ENCODE measurements around the gene MSLN. TPM values are rescaled to one million over a fixed set of nuclear protein-coding genes. Genes with fewer than 3 reads are reported as not detected.

Gene MSLN
- total RNA-seq, 2 donors from 2014 or later = 44.8 to 94.6 TPM

GRCh38 chr16:799948-800833 lies 39.7 kb downstream of the MSLN start, which contains the start of gene GNG13:
GNG13 (minus strand) TSS chr16:800734; CDS start chr16:799077, 1,657 bp downstream.
- Histone ChIP-seq H3K36me3 (no peaks in the 10 kb centered on the region), H3K9me3 (no peaks in the 10 kb centered on the region), H3K27me3 (peaks cover 4 to 21% of the 10 kb centered on the region in 2 donors), H3K4me1 (no peaks in the 10 kb centered on the region), H3K27ac (no peak within 1 kb of the TSS), H3K4me3 (no peak within 1 kb of the TSS)
- no peak for TF ChIP-seq CTCF (IDR thresholded peaks at IDR 0.05)
- no peak for DNase-seq (ENCODE audit: low spot score)

GRCh38 chr16:800834-801511 lies 40.4 kb downstream of the MSLN start:
- no peaks in the 10 kb centered on the region for H3K9me3 ChIP-seq
- H3K27ac ChIP-seq = no peak overlapping the region
- TF ChIP-seq CTCF (IDR thresholded peaks at IDR 0.05) = no peak
- no peaks in the 10 kb centered on the region for H3K36me3 ChIP-seq
- H3K4me3 ChIP-seq = no peak overlapping the region
- peaks cover 0 to 3% of the 10 kb centered on the region in 2 donors for H3K4me1 ChIP-seq
- DNase-seq (ENCODE audit: low spot score) = no peak
- peaks cover 4 to 21% of the 10 kb centered on the region in 2 donors for H3K27me3 ChIP-seq

- Histone ChIP-seq H3K4me3 (no peak overlapping the region), H3K9me3 (no peaks in the 10 kb centered on the region), H3K27ac (no peak overlapping the region), H3K4me1 (peaks cover 0 to 11% of the 10 kb centered on the region in 2 donors), H3K36me3 (no peaks in the 10 kb centered on the region), H3K27me3 (peaks cover 4 to 21% of the 10 kb centered on the region in 2 donors)
- TF ChIP-seq CTCF (IDR thresholded peaks at IDR 0.05) = no peak
- no peak for DNase-seq (ENCODE audit: low spot score)
Observed at GRCh38 chr16:801584-802363, 41.2 kb downstream of the MSLN start.

- no peak overlapping the region for H3K27ac ChIP-seq
- peaks cover 4 to 21% of the 10 kb centered on the region in 2 donors for H3K27me3 ChIP-seq
- H3K4me1 ChIP-seq = peaks cover 0 to 15% of the 10 kb centered on the region in 2 donors
- H3K36me3 ChIP-seq = no peaks in the 10 kb centered on the region
- no peak for DNase-seq (ENCODE audit: low spot score)
- no peaks in the 10 kb centered on the region for H3K9me3 ChIP-seq
- H3K4me3 ChIP-seq = no peak overlapping the region
- no peak for TF ChIP-seq CTCF (IDR thresholded peaks at IDR 0.05)
Observed at GRCh38 chr16:802461-802860, 41.9 kb downstream of the MSLN start.

- H3K36me3 ChIP-seq = no peaks in the 10 kb centered on the region
Observed at GRCh38 chr16:802914-803753, 42.6 kb downstream of the MSLN start.

More at GRCh38 chr16:802914-803753, 42.6 kb downstream of the MSLN start:
- Histone ChIP-seq H3K4me1 (peaks cover 0 to 19% of the 10 kb centered on the region in 2 donors), H3K9me3 (no peaks in the 10 kb centered on the region), H3K27ac (no peak overlapping the region), H3K27me3 (peaks cover 4 to 21% of the 10 kb centered on the region in 2 donors), H3K4me3 (no peak overlapping the region)
- TF ChIP-seq CTCF (IDR thresholded peaks at IDR 0.05) = no peak
- no peak for DNase-seq (ENCODE audit: low spot score)
